ENCODE data around the gene FHDC1. TPM values are rescaled to one million over a fixed set of nuclear protein-coding genes. Genes with fewer than 3 reads are reported as not detected.
A peak's percentile ranks its signal among the peaks of the same experiment; 100 is the strongest.

FHDC1 gene
- total RNA-seq, 2 donors from 2014 or later, result 0.99 to 3.9 TPM

GRCh38 chr4:153022241-153022715 lies 86.2 kb downstream of the FHDC1 start:
- Histone ChIP-seq H3K27ac (no peak overlapping the region), H3K4me3 (no peak overlapping the region), H3K9me3 (no peaks in the 10 kb centered on the region), H3K27me3 (no peaks in the 10 kb centered on the region), H3K4me1 (no peaks in the 10 kb centered on the region), H3K36me3 (replicated peaks in 1 of 2; ENCODE audit: insufficient read depth in 1 of 2, low read depth in 2 of 2) (no peaks in the 10 kb centered on the region)
- no peak for TF ChIP-seq POLR2A (IDR thresholded peaks at IDR 0.05)
- TF ChIP-seq CTCF (IDR thresholded peaks at IDR 0.05), result no peak
- WGBS, 2 donors, result 54 to 67% methylated on average over 11 to 12 of the region's 12 CpGs
- ATAC-seq (peak; percentile 47), DNase-seq (peak in 3 of 4 donors; percentile 20 to 29 (median 20))
- intact Hi-C loops (cut with DNase I), result no loop called here

- Histone ChIP-seq H3K27ac (no peak overlapping the region), H3K4me1 (no peaks in the 10 kb centered on the region), H3K27me3 (no peaks in the 10 kb centered on the region), H3K4me3 (no peak overlapping the region), H3K9me3 (no peaks in the 10 kb centered on the region), H3K36me3 (replicated peaks in 1 of 2; ENCODE audit: insufficient read depth in 1 of 2, low read depth in 2 of 2) (no peaks in the 10 kb centered on the region)
- intact Hi-C loops (cut with DNase I), result no loop called here
- 61 to 63% methylated on average over 3 of the region's 3 CpGs for WGBS, 2 donors
- TF ChIP-seq POLR2A (IDR thresholded peaks at IDR 0.05) (no peak), CTCF (IDR thresholded peaks at IDR 0.05) (no peak)
- DNase-seq, result no peak
- ATAC-seq, result no peak
These were observed 87.0 kb downstream of the FHDC1 start for GRCh38 chr4:153023139-153023538.

- Histone ChIP-seq H3K27ac (no peak overlapping the region), H3K9me3 (no peaks in the 10 kb centered on the region), H3K4me3 (no peak overlapping the region), H3K36me3 (replicated peaks in 1 of 2; ENCODE audit: insufficient read depth in 1 of 2, low read depth in 2 of 2) (no peaks in the 10 kb centered on the region), H3K27me3 (no peaks in the 10 kb centered on the region), H3K4me1 (no peaks in the 10 kb centered on the region)
- DNase-seq, result no peak
- TF ChIP-seq POLR2A (IDR thresholded peaks at IDR 0.05), result no peak
- TF ChIP-seq CTCF (IDR thresholded peaks at IDR 0.05), result no peak
- no peak for ATAC-seq
- WGBS, 2 donors, result 83% methylated on average over 16 to 17 of the region's 17 CpGs
- intact Hi-C loops (cut with DNase I), result no loop called here
These were observed 87.7 kb downstream of the FHDC1 start for GRCh38 chr4:153023692-153024394.

- no peak overlapping the region for H3K4me3 ChIP-seq
- no peak overlapping the region for H3K27ac ChIP-seq
- ATAC-seq, result no peak
- TF ChIP-seq POLR2A (IDR thresholded peaks at IDR 0.05) (no peak), CTCF (IDR thresholded peaks at IDR 0.05) (no peak)
- 69 to 80% methylated on average over 6 of the region's 6 CpGs for WGBS, 2 donors
- H3K4me1 ChIP-seq, result no peaks in the 10 kb centered on the region
- no peaks in the 10 kb centered on the region for H3K9me3 ChIP-seq
- H3K36me3 ChIP-seq (replicated peaks in 1 of 2; ENCODE audit: insufficient read depth in 1 of 2, low read depth in 2 of 2), result no peaks in the 10 kb centered on the region
- intact Hi-C loops (cut with DNase I), result no loop called here
- no peak for DNase-seq
- H3K27me3 ChIP-seq, result no peaks in the 10 kb centered on the region
These were observed 88.3 kb downstream of the FHDC1 start for GRCh38 chr4:153024466-153024865.

GRCh38 chr4:153025406-153025805 lies 89.3 kb downstream of the FHDC1 start:
- no peaks in the 10 kb centered on the region for H3K4me1 ChIP-seq
- 14 to 25% methylated on average over 1 of the region's 1 CpG for WGBS, 2 donors
- no peak for ATAC-seq
- TF ChIP-seq CTCF (IDR thresholded peaks at IDR 0.05) (no peak), POLR2A (IDR thresholded peaks at IDR 0.05) (no peak)
- H3K4me3 ChIP-seq, result no peak overlapping the region
- H3K27ac ChIP-seq, result no peak overlapping the region
- no peaks in the 10 kb centered on the region for H3K36me3 ChIP-seq (replicated peaks in 1 of 2; ENCODE audit: insufficient read depth in 1 of 2, low read depth in 2 of 2)
- no peaks in the 10 kb centered on the region for H3K9me3 ChIP-seq
- intact Hi-C loops (cut with DNase I), result no loop called here
- H3K27me3 ChIP-seq, result no peaks in the 10 kb centered on the region
- no peak for DNase-seq

Data from body of pancreas (tissue), 4 donors.